Immature natural killer cell (primary cell): Measurements from ENCODE around the gene C2orf76. TPM values are rescaled to one million over a fixed set of nuclear protein-coding genes. Genes with fewer than 3 reads are reported as not detected.
"Not testable (repeated sequence)": the region's sequence is repeated elsewhere in the genome, so short reads cannot be mapped to it uniquely, and the experiment has no call there.

Experiments
- DNase-seq, 3 donors: peaks; one replicate each; pipeline ENCODE4 v3.0.0; 2022; ENCODE audit warnings: mixed read lengths in 1 of 3
- H3K27ac Mint-ChIP-seq, 6 donors: one replicate each; pipeline ENCODE4 v1.8.0; 2020; ENCODE audit warnings: mixed read lengths in 6 of 6, mild to moderate bottlenecking in 5 of 6, inconsistent platforms in 4 of 6, moderate library complexity in 3 of 6
- H3K27me3 Mint-ChIP-seq, 3 donors: one replicate each; pipeline ENCODE4 v1.8.0; 2020 to 2021; ENCODE audit warnings: low read depth in 3 of 3, mild to moderate bottlenecking in 3 of 3, mixed read lengths in 3 of 3, moderate library complexity in 3 of 3, inconsistent platforms in 1 of 3
- H3K36me3 Mint-ChIP-seq, 3 donors: one replicate each; pipeline ENCODE4 v1.8.0; 2020; ENCODE audit warnings: mixed read lengths in 3 of 3, inconsistent platforms in 2 of 3, mild to moderate bottlenecking in 2 of 3
- H3K4me1 Mint-ChIP-seq, 2 donors: one replicate each; pipeline ENCODE4 v1.8.0; 2020; ENCODE audit warnings: inconsistent platforms in 2 of 2, mild to moderate bottlenecking in 2 of 2, mixed read lengths in 2 of 2, moderate library complexity in 1 of 2
- H3K4me3 Mint-ChIP-seq, 5 donors: one replicate each; pipeline ENCODE4 v1.8.0; 2020; ENCODE audit warnings: mild to moderate bottlenecking in 5 of 5, mixed read lengths in 5 of 5, inconsistent platforms in 3 of 5, moderate library complexity in 3 of 5
- H3K9me3 Mint-ChIP-seq, 6 donors: one replicate each; pipeline ENCODE4 v1.8.0; 2020; ENCODE audit warnings: mild to moderate bottlenecking in 6 of 6, mixed read lengths in 6 of 6, inconsistent platforms in 4 of 6, moderate library complexity in 3 of 6
- polyA plus RNA-seq, 3 donors: library from polyadenylated mRNA; unstranded; fragments of 300-500 nt; fragmentation: Illumina TruSeq; gene quantifications; one replicate each; pipeline ENCODE4 v1.2.3, GENCODE V29; 2021

Gene C2orf76
- polyA plus RNA-seq, 3 donors from 2014 or later, result 33.2 to 49.3 (median 47.5) TPM

- not testable (repeated sequence) for H3K4me1 Mint-ChIP-seq, DNase-seq, H3K36me3 Mint-ChIP-seq, H3K4me3 Mint-ChIP-seq, H3K27me3 Mint-ChIP-seq, H3K9me3 Mint-ChIP-seq, H3K27ac Mint-ChIP-seq
Measured at GRCh38 chr2:119278385-119278784, 88.2 kb downstream of the C2orf76 start.

GRCh38 chr2:119276864-119277263 lies 89.8 kb downstream of the C2orf76 start:
- Mint-ChIP-seq H3K4me1 (no peaks in the 10 kb centered on the region), H3K36me3 (peaks cover 0 to 8% (median 7%) of the 10 kb centered on the region in 3 donors), H3K27ac (no peak overlapping the region), H3K27me3 (peaks cover 0 to 8% (median 0%) of the 10 kb centered on the region in 3 donors), H3K9me3 (no peaks in the 10 kb centered on the region), H3K4me3 (no peak overlapping the region)
- no peak for DNase-seq

GRCh38 chr2:119267604-119268003 lies 99.0 kb downstream of the C2orf76 start:
- DNase-seq, result no peak
- H3K27me3 Mint-ChIP-seq, result peaks cover 2 to 9% (median 2%) of the 10 kb centered on the region in 3 donors
- H3K36me3 Mint-ChIP-seq, result peaks cover 8 to 13% (median 9%) of the 10 kb centered on the region in 3 donors
- no peaks in the 10 kb centered on the region for H3K4me1 Mint-ChIP-seq
- H3K4me3 Mint-ChIP-seq, result no peak overlapping the region
- no peaks in the 10 kb centered on the region for H3K9me3 Mint-ChIP-seq
- H3K27ac Mint-ChIP-seq, result no peak overlapping the region

GRCh38 chr2:119266091-119266589 lies 100.5 kb downstream of the C2orf76 start:
- DNase-seq, result no peak
- no peak overlapping the region for H3K27ac Mint-ChIP-seq
- peaks cover 2 to 9% (median 2%) of the 10 kb centered on the region in 3 donors for H3K27me3 Mint-ChIP-seq
- H3K4me1 Mint-ChIP-seq, result no peaks in the 10 kb centered on the region
- H3K9me3 Mint-ChIP-seq, result no peaks in the 10 kb centered on the region
- no peak overlapping the region for H3K4me3 Mint-ChIP-seq
- peaks cover 8 to 13% (median 9%) of the 10 kb centered on the region in 3 donors for H3K36me3 Mint-ChIP-seq

- Mint-ChIP-seq H3K27ac (no peak overlapping the region), H3K27me3 (peaks cover 2 to 9% (median 2%) of the 10 kb centered on the region in 3 donors), H3K4me1 (no peaks in the 10 kb centered on the region), H3K4me3 (no peak overlapping the region), H3K9me3 (no peaks in the 10 kb centered on the region), H3K36me3 (peaks cover 8 to 13% (median 9%) of the 10 kb centered on the region in 3 donors)
- no peak for DNase-seq
Measured at GRCh38 chr2:119265693-119266066, 101.0 kb downstream of the C2orf76 start.

GRCh38 chr2:119264781-119265692 lies 101.6 kb downstream of the C2orf76 start:
- no peak overlapping the region for H3K27ac Mint-ChIP-seq
- DNase-seq, result peak in 2 of 3 donors; percentile 19 to 22
- no peak overlapping the region for H3K4me3 Mint-ChIP-seq
- H3K36me3 Mint-ChIP-seq, result peaks cover 8 to 13% (median 9%) of the 10 kb centered on the region in 3 donors
- H3K27me3 Mint-ChIP-seq, result peaks cover 2 to 9% (median 2%) of the 10 kb centered on the region in 3 donors
- no peaks in the 10 kb centered on the region for H3K4me1 Mint-ChIP-seq
- no peaks in the 10 kb centered on the region for H3K9me3 Mint-ChIP-seq

GRCh38 chr2:119263656-119264055 lies 103.0 kb downstream of the C2orf76 start:
- Mint-ChIP-seq H3K27me3 (peaks cover 0 to 7% (median 2%) of the 10 kb centered on the region in 3 donors), H3K4me1 (no peaks in the 10 kb centered on the region), H3K36me3 (peaks cover 4 to 13% (median 9%) of the 10 kb centered on the region in 3 donors), H3K9me3 (no peaks in the 10 kb centered on the region), H3K27ac (no peak overlapping the region), H3K4me3 (no peak overlapping the region)
- no peak for DNase-seq

GRCh38 chr2:119263025-119263424 lies 103.6 kb downstream of the C2orf76 start:
- no peak overlapping the region for H3K27ac Mint-ChIP-seq
- H3K27me3 Mint-ChIP-seq, result peaks cover 0 to 7% (median 2%) of the 10 kb centered on the region in 3 donors
- H3K4me3 Mint-ChIP-seq, result no peak overlapping the region
- H3K9me3 Mint-ChIP-seq, result no peaks in the 10 kb centered on the region
- DNase-seq, result no peak
- H3K4me1 Mint-ChIP-seq, result no peaks in the 10 kb centered on the region
- H3K36me3 Mint-ChIP-seq, result peaks cover 4 to 9% (median 9%) of the 10 kb centered on the region in 3 donors

GRCh38 chr2:119261493-119262225 lies 105.0 kb downstream of the C2orf76 start:
- H3K9me3 Mint-ChIP-seq, result no peaks in the 10 kb centered on the region
- no peak overlapping the region for H3K4me3 Mint-ChIP-seq
- H3K4me1 Mint-ChIP-seq, result no peaks in the 10 kb centered on the region
- peaks cover 3 to 4% (median 3%) of the 10 kb centered on the region in 3 donors for H3K36me3 Mint-ChIP-seq
- DNase-seq, result no peak
- no peak overlapping the region for H3K27ac Mint-ChIP-seq
- H3K27me3 Mint-ChIP-seq, result peaks cover 0 to 4% (median 2%) of the 10 kb centered on the region in 3 donors

- Mint-ChIP-seq H3K4me3 (no peak overlapping the region), H3K36me3 (peaks cover 3 to 4% (median 3%) of the 10 kb centered on the region in 3 donors), H3K9me3 (no peaks in the 10 kb centered on the region), H3K4me1 (no peaks in the 10 kb centered on the region), H3K27me3 (peaks cover 0 to 4% (median 2%) of the 10 kb centered on the region in 3 donors), H3K27ac (no peak overlapping the region)
- DNase-seq, result no peak
Measured at GRCh38 chr2:119260646-119261492, 105.8 kb downstream of the C2orf76 start.

- H3K9me3 Mint-ChIP-seq, result no peaks in the 10 kb centered on the region
- no peak overlapping the region for H3K27ac Mint-ChIP-seq
- H3K4me1 Mint-ChIP-seq, result no peaks in the 10 kb centered on the region
- no peak overlapping the region for H3K4me3 Mint-ChIP-seq
- DNase-seq, result no peak
- peaks cover 0 to 2% (median 2%) of the 10 kb centered on the region in 3 donors for H3K27me3 Mint-ChIP-seq
- H3K36me3 Mint-ChIP-seq, result peaks cover 3 to 6% (median 4%) of the 10 kb centered on the region in 3 donors
Measured at GRCh38 chr2:119259296-119259860, 107.3 kb downstream of the C2orf76 start.

- no peak for DNase-seq
- Mint-ChIP-seq H3K9me3 (no peaks in the 10 kb centered on the region), H3K27ac (no peak overlapping the region), H3K4me1 (no peaks in the 10 kb centered on the region), H3K4me3 (no peak overlapping the region), H3K36me3 (peaks cover 0 to 3% (median 0%) of the 10 kb centered on the region in 3 donors), H3K27me3 (peaks cover 0 to 3% (median 0%) of the 10 kb centered on the region in 3 donors)
Measured at GRCh38 chr2:119257198-119257597, 109.4 kb downstream of the C2orf76 start.

- H3K4me1 Mint-ChIP-seq, result no peaks in the 10 kb centered on the region
- peaks cover 0 to 3% (median 0%) of the 10 kb centered on the region in 3 donors for H3K36me3 Mint-ChIP-seq
- DNase-seq, result no peak
- H3K9me3 Mint-ChIP-seq, result no peaks in the 10 kb centered on the region
- peaks cover 0 to 6% (median 0%) of the 10 kb centered on the region in 3 donors for H3K27me3 Mint-ChIP-seq
- H3K27ac Mint-ChIP-seq, result no peak overlapping the region
- H3K4me3 Mint-ChIP-seq, result no peak overlapping the region
Measured at GRCh38 chr2:119256582-119256921, 110.1 kb downstream of the C2orf76 start.
